Spleen (tissue), 11 donors: Measurements from ENCODE around the gene DLG2. TPM values are rescaled to one million over a fixed set of nuclear protein-coding genes. Genes with fewer than 3 reads are reported as not detected.

Experiments
- DNase-seq: peaks from one replicate; pipeline ENCODE4 v3.0.0-alpha.2; 2020
- H3K27ac ChIP-seq, 8 donors: fragments of 200-600 bp; sonication (generic) in 7 of 8; 1 replicate in 4 of 8; 2 replicates in 4 of 8; pipeline versions ENCODE4 v1.5.0 to v1.8.0; 2016 to 2021; ENCODE audit warnings: inconsistent platforms in 4 of 8, mild to moderate bottlenecking in 4 of 8, moderate library complexity in 1 of 8
- H3K27me3 ChIP-seq, 7 donors: fragments of 200-600 bp; sonication (generic) in 6 of 7; replicated peaks in 1 of 7; 1 replicate in 4 of 7; 2 replicates in 3 of 7; pipeline versions ENCODE4 v1.5.0 to v1.8.0; 2016 to 2021; ENCODE audit warnings: inconsistent platforms in 3 of 7, mild to moderate bottlenecking in 1 of 7
- H3K36me3 ChIP-seq, 6 donors: fragments of 200-600 bp; sonication (generic) in 5 of 6; 1 replicate in 4 of 6; 2 replicates in 2 of 6; pipeline versions ENCODE4 v1.5.0 to v1.8.0; 2016 to 2021; ENCODE audit warnings: inconsistent platforms in 2 of 6
- H3K4me1 ChIP-seq, 6 donors: fragments of 200-600 bp; sonication (generic) in 5 of 6; 1 replicate in 3 of 6; 2 replicates in 3 of 6; pipeline versions ENCODE4 v1.5.0 to v1.8.0; 2016 to 2021; ENCODE audit warnings: inconsistent platforms in 3 of 6
- H3K4me3 ChIP-seq, 8 donors: fragments of 200-600 bp; sonication (generic) in 7 of 8; 1 replicate in 4 of 8; 2 replicates in 4 of 8; pipeline versions ENCODE4 v1.5.0 to v1.8.0; 2016 to 2021; ENCODE audit warnings: inconsistent platforms in 4 of 8, mild to moderate bottlenecking in 4 of 8, moderate library complexity in 2 of 8
- H3K9me3 ChIP-seq, 8 donors: fragments of 200-600 bp; sonication (generic) in 7 of 8; 1 replicate in 4 of 8; 2 replicates in 4 of 8; pipeline versions ENCODE4 v1.5.0 to v1.8.0; 2016 to 2021; ENCODE audit warnings: inconsistent platforms in 4 of 8
- CTCF ChIP-seq, 11 experiments: fragments of 200-600 bp in 7 of 11; fragments of 450-650 bp in 4 of 11; sonication (generic) in 4 of 11; IDR thresholded peaks in 8 of 11; conservative IDR thresholded peaks in 3 of 11; 1 replicate in 7 of 11; 2 replicates in 4 of 11; pipeline versions ENCODE4 v1.4.0 to v1.8.0; 2016 to 2021; ENCODE audit warnings: antibody characterized with exemption in 11 of 11, inconsistent platforms in 4 of 11, mild to moderate bottlenecking in 1 of 11
- POLR2A ChIP-seq, 3 donors: fragments of 450-650 bp; IDR thresholded peaks; one replicate each; pipeline ENCODE4 v1.5.1; 2017; ENCODE audit warnings: antibody characterized with exemption in 3 of 3, mild to moderate bottlenecking in 1 of 3
- POLR2AphosphoS5 ChIP-seq, 3 donors: sonication (generic); formaldehyde crosslinking; IDR thresholded peaks; one replicate each; pipeline ENCODE4 v1.5.1; 2017; ENCODE audit warnings: antibody characterized with exemption in 3 of 3
- WGBS, 5 donors: extraction: QIAGEN DNeasy Blood & Tissue Kit in 3 of 5; methylation state at CpG; one replicate each; pipeline versions ENCODE4 v1.1.5 to v1.1.7; 2013 to 2018; 5-methylcytosine and 5-hydroxymethylcytosine counted together
- intact Hi-C: fragments of 100-400 bp; cut with DNase I; formaldehyde crosslinking; loops from one replicate; pipeline ENCODE4 v1.15.0; 2023; ENCODE audit warnings: low total_unique reads
- polyA plus RNA-seq, 3 donors: library from polyadenylated mRNA; stranded (reverse); fragments of 200-250 nt; gene quantifications; one replicate each; pipeline ENCODE4 v1.2.1, GENCODE V29; 2013
- total RNA-seq, 7 donors: library from RNA; depleted of rRNA in 3 of 7; stranded (reverse); fragments of >200 nt in 3 of 7; fragmentation: NEBNext Ultra II Directional in 4 of 7; extraction: Animal tissue kit (Norgen Biotek cat#: 25700) in 4 of 7; gene quantifications; one replicate each; pipeline versions ENCODE4 v1.1.0 to v1.2.1, GENCODE V29; 2016 to 2021
- donor health status: healthy with polysubstance abuse.
- donor health status: DM: no; HTN: no; CAD: no; lungs with moderate emphysema.
- donor health status: DM: no; HTN: no; CAD: no.
- donor health status: Bipolar disorder and iron deficiency.
- donor health status: healthy.
- donor health status: DM: no; HTN: no; CAD: no.
- donor health status: DM: yes; HTN: yes; CAD: no.

The DLG2 gene
- total and polyA plus RNA-seq, 10 donors = 0.43 to 12.7 (median 7.9) TPM

GRCh38 chr11:84503503-84503902 lies 1123.6 kb downstream of the DLG2 start:
- DNase-seq = no peak
- 70 to 89% (median 72%) methylated on average over 1 of the region's 1 CpG for WGBS, 5 donors
- Histone ChIP-seq H3K4me1 (no peaks in the 10 kb centered on the region), H3K27ac (no peak overlapping the region), H3K4me3 (no peak overlapping the region), H3K36me3 (no peaks in the 10 kb centered on the region), H3K9me3 (no peaks in the 10 kb centered on the region), H3K27me3 (no peaks in the 10 kb centered on the region)
- TF ChIP-seq CTCF (IDR thresholded peaks at IDR 0.05 in 8 of 11, conservative IDR thresholded peaks at IDR 0.05 in 3 of 11) (no peak), POLR2AphosphoS5 (IDR thresholded peaks at IDR 0.05) (no peak), POLR2A (IDR thresholded peaks at IDR 0.05) (no peak)
- intact Hi-C loops = no loop called here

- DNase-seq = no peak
- intact Hi-C loops = no loop called here
These were observed 1125.4 kb downstream of the DLG2 start for GRCh38 chr11:84501750-84502149.

GRCh38 chr11:84497981-84498411 lies 1129.1 kb downstream of the DLG2 start:
- WGBS, 5 donors = 68 to 85% (median 77%) methylated on average over 4 of the region's 4 CpGs
- H3K4me1 ChIP-seq = no peaks in the 10 kb centered on the region
- no peak for DNase-seq

More at GRCh38 chr11:84501750-84502149, 1125.4 kb downstream of the DLG2 start:
- no peaks in the 10 kb centered on the region for H3K4me1 ChIP-seq
- H3K27me3 ChIP-seq = no peaks in the 10 kb centered on the region
- TF ChIP-seq POLR2AphosphoS5 (IDR thresholded peaks at IDR 0.05) (no peak), POLR2A (IDR thresholded peaks at IDR 0.05) (no peak), CTCF (IDR thresholded peaks at IDR 0.05 in 8 of 11, conservative IDR thresholded peaks at IDR 0.05 in 3 of 11) (no peak)
- no peaks in the 10 kb centered on the region for H3K36me3 ChIP-seq
- no peak overlapping the region for H3K27ac ChIP-seq
- H3K4me3 ChIP-seq = no peak overlapping the region
- no peaks in the 10 kb centered on the region for H3K9me3 ChIP-seq

GRCh38 chr11:84497181-84497580 lies 1130.0 kb downstream of the DLG2 start:
- Histone ChIP-seq H3K36me3 (no peaks in the 10 kb centered on the region), H3K4me3 (no peak overlapping the region), H3K27ac (no peak overlapping the region), H3K27me3 (no peaks in the 10 kb centered on the region), H3K9me3 (no peaks in the 10 kb centered on the region), H3K4me1 (no peaks in the 10 kb centered on the region)
- DNase-seq = no peak
- no peak for TF ChIP-seq CTCF (IDR thresholded peaks at IDR 0.05 in 8 of 11, conservative IDR thresholded peaks at IDR 0.05 in 3 of 11)
- TF ChIP-seq POLR2A (IDR thresholded peaks at IDR 0.05) = no peak
- TF ChIP-seq POLR2AphosphoS5 (IDR thresholded peaks at IDR 0.05) = no peak
- intact Hi-C loops = no loop called here
- WGBS, 5 donors = 46 to 94% (median 58%) methylated on average over 1 of the region's 1 CpG

More at GRCh38 chr11:84497981-84498411, 1129.1 kb downstream of the DLG2 start:
- no peaks in the 10 kb centered on the region for H3K9me3 ChIP-seq
- no peak overlapping the region for H3K4me3 ChIP-seq
- no peaks in the 10 kb centered on the region for H3K36me3 ChIP-seq
- no peaks in the 10 kb centered on the region for H3K27me3 ChIP-seq
- H3K27ac ChIP-seq = no peak overlapping the region
- intact Hi-C loops = no loop called here
- TF ChIP-seq POLR2A (IDR thresholded peaks at IDR 0.05) = no peak
- no peak for TF ChIP-seq POLR2AphosphoS5 (IDR thresholded peaks at IDR 0.05)
- TF ChIP-seq CTCF (IDR thresholded peaks at IDR 0.05 in 8 of 11, conservative IDR thresholded peaks at IDR 0.05 in 3 of 11) = no peak
